ENCODE results near the gene IL17D.

IL17D gene

GRCh38 chr13:20760872-20761271 lies 57.4 kb downstream of the IL17D start:
- DNase-seq (ENCODE audit: extremely low read depth, low read depth) = no peak
- TF ChIP-seq, protein P1, sequence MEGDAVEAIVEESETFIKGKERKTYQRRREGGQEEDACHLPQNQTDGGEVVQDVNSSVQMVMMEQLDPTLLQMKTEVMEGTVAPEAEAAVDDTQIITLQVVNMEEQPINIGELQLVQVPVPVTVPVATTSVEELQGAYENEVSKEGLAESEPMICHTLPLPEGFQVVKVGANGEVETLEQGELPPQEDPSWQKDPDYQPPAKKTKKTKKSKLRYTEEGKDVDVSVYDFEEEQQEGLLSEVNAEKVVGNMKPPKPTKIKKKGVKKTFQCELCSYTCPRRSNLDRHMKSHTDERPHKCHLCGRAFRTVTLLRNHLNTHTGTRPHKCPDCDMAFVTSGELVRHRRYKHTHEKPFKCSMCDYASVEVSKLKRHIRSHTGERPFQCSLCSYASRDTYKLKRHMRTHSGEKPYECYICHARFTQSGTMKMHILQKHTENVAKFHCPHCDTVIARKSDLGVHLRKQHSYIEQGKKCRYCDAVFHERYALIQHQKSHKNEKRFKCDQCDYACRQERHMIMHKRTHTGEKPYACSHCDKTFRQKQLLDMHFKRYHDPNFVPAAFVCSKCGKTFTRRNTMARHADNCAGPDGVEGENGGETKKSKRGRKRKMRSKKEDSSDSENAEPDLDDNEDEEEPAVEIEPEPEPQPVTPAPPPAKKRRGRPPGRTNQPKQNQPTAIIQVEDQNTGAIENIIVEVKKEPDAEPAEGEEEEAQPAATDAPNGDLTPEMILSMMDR (IDR thresholded peaks at IDR 0.05; ENCODE audit: low read depth, low read length) = no peak

DNA sequence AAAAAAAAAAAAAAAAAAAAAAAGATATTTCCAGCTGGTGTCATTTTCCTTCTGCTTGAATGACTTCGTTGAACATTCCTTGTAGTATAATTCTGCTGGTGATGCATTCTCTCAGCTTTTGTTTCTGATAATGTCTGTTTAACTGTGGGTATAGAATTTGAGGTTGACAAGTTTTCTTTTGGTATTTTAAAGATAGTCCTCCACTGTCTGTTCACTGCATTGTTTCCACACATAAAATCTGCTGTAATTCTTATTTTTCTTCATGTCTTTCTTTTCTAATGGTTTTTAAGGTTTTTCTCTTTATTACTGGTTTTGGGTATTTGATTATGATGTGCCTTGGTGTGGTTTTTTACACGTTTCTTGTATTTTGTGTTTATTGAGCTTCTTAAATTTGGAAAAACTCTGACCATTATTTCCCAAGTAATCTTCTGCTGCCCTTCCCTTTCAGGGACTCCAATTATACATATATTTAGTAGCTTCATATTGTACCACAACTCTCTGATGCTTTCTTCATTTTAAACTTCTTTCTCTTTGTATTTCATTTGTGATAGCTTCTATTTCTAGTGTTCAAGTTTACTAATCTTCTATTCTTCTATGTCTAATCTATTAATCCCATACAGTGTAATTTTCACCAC lies 63.9 kb downstream of the IL17D start:
- TF ChIP-seq, protein P1 (IDR thresholded peaks at IDR 0.05; ENCODE audit: low read depth, low read length) = no peak
- DNase-seq (ENCODE audit: extremely low read depth, low read depth) = no peak

DNA sequence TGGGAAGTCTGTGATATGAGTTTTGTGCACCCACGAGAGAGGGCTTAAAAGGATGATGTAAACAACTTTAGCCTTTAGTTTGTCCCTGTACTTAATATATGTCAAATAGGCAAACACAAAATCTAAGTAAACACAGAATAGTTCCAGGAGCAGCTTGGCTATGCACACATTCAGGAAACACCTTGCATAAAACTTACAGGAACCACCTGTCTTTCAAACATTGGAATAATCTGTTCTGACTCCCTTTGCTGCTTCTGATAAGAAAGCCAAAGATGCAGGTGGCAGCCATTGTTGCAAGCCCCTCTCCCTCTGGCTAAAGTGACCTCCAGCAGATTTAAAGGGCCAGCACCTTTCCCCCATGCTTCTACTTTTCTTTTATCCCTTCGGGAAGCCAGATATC lies 65.6 kb downstream of the IL17D start:
- TF ChIP-seq, protein P1 (IDR thresholded peaks at IDR 0.05; ENCODE audit: low read depth, low read length) = no peak
- no peak for DNase-seq (ENCODE audit: extremely low read depth, low read depth)

- DNase-seq (ENCODE audit: extremely low read depth, low read depth) = no peak
- TF ChIP-seq, protein P1 (IDR thresholded peaks at IDR 0.05; ENCODE audit: low read depth, low read length) = no peak
Measured at GRCh38 chr13:20769834-20770233, 66.3 kb downstream of the IL17D start.
